Stomach (tissue), 9 donors: Measurements from ENCODE around the gene BLOC1S3. TPM values are rescaled to one million over a fixed set of nuclear protein-coding genes. Genes with fewer than 3 reads are reported as not detected.

Experiments
- DNase-seq, 2 donors: peaks; one replicate each; pipeline versions ENCODE4 v3.0.0 to v3.0.0-alpha.2; 2013 to 2019
- H3K27ac ChIP-seq, 5 donors: fragments of 200-600 bp in 4 of 5; sonication (generic) in 4 of 5; one replicate each; pipeline ENCODE4 v1.5.1; 2013 to 2019; ENCODE audit warnings: mild to moderate bottlenecking in 1 of 5, moderate library complexity in 1 of 5
- H3K27me3 ChIP-seq, 3 donors: fragments of 200-600 bp; sonication (generic); one replicate each; pipeline ENCODE4 v1.5.1; 2017 to 2019; ENCODE audit warnings: mixed run types in 1 of 3
- H3K36me3 ChIP-seq, 4 donors: fragments of 200-600 bp; sonication (generic); 1 replicate in 3 of 4; 2 replicates in 1 of 4; pipeline ENCODE4 v1.5.1; 2016 to 2019
- H3K4me1 ChIP-seq, 4 donors: fragments of 200-600 bp; sonication (generic); one replicate each; pipeline ENCODE4 v1.5.1; 2016 to 2019
- H3K4me3 ChIP-seq, 4 donors: fragments of 200-600 bp; sonication (generic) in 3 of 4; one replicate each; pipeline ENCODE4 v1.5.1; 2016 to 2019; ENCODE audit warnings: mild to moderate bottlenecking in 1 of 4
- H3K9me3 ChIP-seq, 4 donors: fragments of 200-600 bp; sonication (generic); one replicate each; pipeline ENCODE4 v1.5.1; 2016 to 2019
- EP300 ChIP-seq: sonication (generic); formaldehyde crosslinking; IDR thresholded peaks from one replicate; pipeline ENCODE4 v1.6.1; 2017; ENCODE audit warnings: antibody characterized with exemption
- POLR2A ChIP-seq, 4 donors: fragments of 450-650 bp; IDR thresholded peaks; one replicate each; pipeline ENCODE4 v1.6.1; 2016; ENCODE audit warnings: antibody characterized with exemption in 4 of 4, control low read depth in 2 of 4, mild to moderate bottlenecking in 1 of 4, moderate library complexity in 1 of 4
- POLR2AphosphoS5 ChIP-seq, 3 donors: sonication (generic); formaldehyde crosslinking; IDR thresholded peaks; one replicate each; pipeline ENCODE4 v1.6.1; 2016; ENCODE audit warnings: antibody characterized with exemption in 3 of 3
- WGBS, 5 donors: extraction: QIAGEN DNeasy Blood & Tissue Kit in 3 of 5; methylation state at CpG; one replicate each; pipeline versions ENCODE4 v1.1.5 to v1.1.7; 2013 to 2018; 5-methylcytosine and 5-hydroxymethylcytosine counted together
- intact Hi-C: fragments of 100-400 bp; cut with DNase I; formaldehyde crosslinking; loops from one replicate; pipeline ENCODE4 v1.15.1; 2023; ENCODE audit warnings: low total_unique reads
- polyA plus RNA-seq, 3 donors: library from polyadenylated mRNA; stranded (reverse); fragments of 200-250 nt; gene quantifications; one replicate each; pipeline ENCODE4 v1.2.3, GENCODE V29; 2013
- total RNA-seq, 5 donors: library from RNA; depleted of rRNA; stranded (reverse); fragments of >200 nt; gene quantifications; one replicate each; pipeline versions ENCODE4 v1.1.0 to v1.2.3, GENCODE V29; 2014 to 2016
- TF ChIP-seq, protein P1 (sequence below), 7 experiments: fragments of 450-650 bp in 4 of 7; fragments of 200-600 bp in 3 of 7; sonication (generic) in 3 of 7; IDR thresholded peaks; one replicate each; pipeline ENCODE4 v1.5.1; 2016 to 2019; ENCODE audit warnings: antibody characterized with exemption in 7 of 7, control low read depth in 2 of 7, mild to moderate bottlenecking in 1 of 7
- donor health status: healthy with polysubstance abuse.
- donor health status: Bipolar disorder and iron deficiency.
- donor health status: healthy.

BLOC1S3 gene
- total and polyA plus RNA-seq, 8 donors, result 3.1 to 71.0 (median 5.9) TPM

DNA sequence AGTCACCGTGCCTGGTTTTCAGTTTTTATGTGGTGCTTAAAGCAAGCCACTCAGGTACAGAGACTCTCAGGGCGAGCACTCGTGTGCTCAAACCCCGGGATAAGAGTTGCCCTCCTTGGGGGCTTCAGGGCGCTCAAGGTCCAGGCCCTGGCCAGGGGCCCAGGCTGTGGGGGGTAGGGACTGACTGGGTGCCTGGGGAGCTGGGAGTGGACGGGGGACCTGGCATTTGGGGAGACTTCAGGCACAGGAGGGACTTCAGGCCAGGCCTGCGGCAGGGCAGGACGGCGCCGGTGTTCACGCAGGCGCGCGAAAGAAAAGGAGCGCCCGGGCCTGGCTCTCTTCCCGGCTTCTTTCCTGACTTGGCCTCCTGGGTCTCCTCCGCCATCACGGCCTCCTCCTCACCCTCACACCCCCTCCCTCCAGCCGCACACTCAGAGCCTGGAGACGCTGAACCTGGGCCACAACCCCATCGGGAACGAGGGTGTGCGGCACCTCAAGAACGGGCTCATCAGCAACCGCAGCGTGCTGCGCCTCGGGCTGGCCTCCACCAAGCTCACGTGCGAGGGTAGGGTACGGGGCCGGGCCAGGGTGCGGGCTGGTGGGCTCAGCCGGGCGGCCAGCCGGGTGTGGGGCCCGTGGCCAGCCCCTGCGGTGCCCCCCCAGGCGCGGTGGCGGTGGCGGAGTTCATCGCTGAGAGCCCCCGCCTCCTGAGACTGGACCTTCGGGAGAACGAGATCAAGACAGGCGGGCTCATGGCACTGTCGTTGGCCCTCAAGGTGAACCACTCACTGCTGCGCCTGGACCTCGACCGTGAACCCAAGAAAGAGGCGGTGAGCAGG is 33.9 kb upstream of the BLOC1S3 start:
- no peaks in the 10 kb centered on the region for H3K9me3 ChIP-seq
- TF ChIP-seq POLR2A (IDR thresholded peaks at IDR 0.05) (no peak), EP300 (no peak), POLR2AphosphoS5 (IDR thresholded peaks at IDR 0.05) (no peak)
- TF ChIP-seq, protein P1, sequence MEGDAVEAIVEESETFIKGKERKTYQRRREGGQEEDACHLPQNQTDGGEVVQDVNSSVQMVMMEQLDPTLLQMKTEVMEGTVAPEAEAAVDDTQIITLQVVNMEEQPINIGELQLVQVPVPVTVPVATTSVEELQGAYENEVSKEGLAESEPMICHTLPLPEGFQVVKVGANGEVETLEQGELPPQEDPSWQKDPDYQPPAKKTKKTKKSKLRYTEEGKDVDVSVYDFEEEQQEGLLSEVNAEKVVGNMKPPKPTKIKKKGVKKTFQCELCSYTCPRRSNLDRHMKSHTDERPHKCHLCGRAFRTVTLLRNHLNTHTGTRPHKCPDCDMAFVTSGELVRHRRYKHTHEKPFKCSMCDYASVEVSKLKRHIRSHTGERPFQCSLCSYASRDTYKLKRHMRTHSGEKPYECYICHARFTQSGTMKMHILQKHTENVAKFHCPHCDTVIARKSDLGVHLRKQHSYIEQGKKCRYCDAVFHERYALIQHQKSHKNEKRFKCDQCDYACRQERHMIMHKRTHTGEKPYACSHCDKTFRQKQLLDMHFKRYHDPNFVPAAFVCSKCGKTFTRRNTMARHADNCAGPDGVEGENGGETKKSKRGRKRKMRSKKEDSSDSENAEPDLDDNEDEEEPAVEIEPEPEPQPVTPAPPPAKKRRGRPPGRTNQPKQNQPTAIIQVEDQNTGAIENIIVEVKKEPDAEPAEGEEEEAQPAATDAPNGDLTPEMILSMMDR (IDR thresholded peaks at IDR 0.05), result no peak
- no peak overlapping the region for H3K4me3 ChIP-seq
- peaks cover 41 to 93% (median 82%) of the 10 kb centered on the region in 4 donors for H3K36me3 ChIP-seq
- no peak for DNase-seq
- no peaks in the 10 kb centered on the region for H3K27me3 ChIP-seq
- intact Hi-C loops, result no loop called here
- H3K4me1 ChIP-seq, result no peaks in the 10 kb centered on the region
- H3K27ac ChIP-seq, result no peak overlapping the region
- WGBS, 5 donors, result 90 to 97% (median 95%) methylated on average over 37 to 53 of the region's 53 CpGs

- intact Hi-C loops, result no loop called here
Measured at GRCh38 chr19:45145270-45146189, 33.1 kb upstream of the BLOC1S3 start.

DNA sequence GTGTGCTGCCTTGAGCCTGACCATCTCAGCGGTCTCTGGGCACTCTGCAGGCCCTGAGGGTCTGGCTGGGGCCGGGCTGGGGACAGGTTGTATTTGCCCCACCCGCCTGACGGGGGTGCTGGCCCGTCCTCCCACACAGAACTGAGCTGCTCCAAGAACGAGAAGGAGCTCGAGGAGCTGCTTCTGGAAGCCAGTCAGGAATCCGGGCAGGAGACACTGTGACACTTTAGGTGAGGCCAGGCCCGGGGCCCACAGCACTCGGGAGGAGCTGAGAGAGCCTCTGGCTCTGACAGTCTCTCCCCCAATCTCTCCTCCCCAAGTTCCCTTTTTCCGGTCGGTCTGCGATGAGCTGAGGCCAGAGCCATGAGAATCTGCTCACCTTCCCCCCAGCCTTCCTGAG is 32.3 kb upstream of the BLOC1S3 start:
- no peak for TF ChIP-seq EP300
- TF ChIP-seq POLR2AphosphoS5 (IDR thresholded peaks at IDR 0.05), result no peak
- no peak for TF ChIP-seq POLR2A (IDR thresholded peaks at IDR 0.05)
- TF ChIP-seq, protein P1 (IDR thresholded peaks at IDR 0.05), result no peak
- 88 to 93% (median 91%) methylated on average over 8 to 13 of the region's 13 CpGs for WGBS, 5 donors
- Histone ChIP-seq H3K27ac (no peak overlapping the region), H3K9me3 (no peaks in the 10 kb centered on the region), H3K4me1 (peaks cover 0 to 5% (median under 1%) of the 10 kb centered on the region in 4 donors), H3K27me3 (peaks cover 0 to 12% (median 0%) of the 10 kb centered on the region in 3 donors), H3K4me3 (no peak overlapping the region), H3K36me3 (peaks cover 39 to 82% (median 69%) of the 10 kb centered on the region in 4 donors)
- DNase-seq, result no peak
- intact Hi-C loops, result no loop called here

More at GRCh38 chr19:45145270-45146189, 33.1 kb upstream of the BLOC1S3 start:
- DNase-seq, result no peak
- Histone ChIP-seq H3K9me3 (no peaks in the 10 kb centered on the region), H3K4me3 (no peak overlapping the region), H3K4me1 (no peaks in the 10 kb centered on the region), H3K27me3 (peaks cover 0 to 5% (median 0%) of the 10 kb centered on the region in 3 donors), H3K36me3 (peaks cover 41 to 89% (median 76%) of the 10 kb centered on the region in 4 donors), H3K27ac (no peak overlapping the region)
- no peak for TF ChIP-seq EP300
- WGBS, 5 donors, result 86 to 95% (median 92%) methylated on average over 30 to 54 of the region's 54 CpGs

DNA sequence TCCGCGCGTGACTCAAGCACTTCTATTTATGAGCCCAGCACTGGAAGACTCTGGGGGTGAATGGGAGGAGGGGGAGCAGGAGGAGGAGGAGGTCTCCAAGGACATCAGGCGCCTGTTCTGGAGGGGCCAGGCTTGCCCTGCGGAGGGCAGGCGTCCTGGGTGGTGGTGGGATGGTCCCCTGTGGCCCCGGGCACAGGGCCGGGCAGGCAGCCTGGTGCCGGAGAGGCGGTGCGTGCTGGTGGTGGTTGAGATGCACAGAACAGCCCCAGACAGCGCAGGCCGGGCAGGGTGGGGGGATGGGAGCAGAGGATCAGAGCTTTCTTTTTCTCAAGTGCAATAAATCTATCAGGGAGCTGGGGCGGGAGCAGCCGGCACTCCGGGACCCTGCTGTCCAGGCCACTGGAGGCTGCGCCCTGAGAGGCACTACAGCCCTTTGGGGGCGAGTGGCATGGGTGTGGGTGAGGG is 31.8 kb upstream of the BLOC1S3 start:
- no peaks in the 10 kb centered on the region for H3K9me3 ChIP-seq
- H3K4me3 ChIP-seq, result no peak overlapping the region
- no peak for TF ChIP-seq POLR2A (IDR thresholded peaks at IDR 0.05)
- TF ChIP-seq POLR2AphosphoS5 (IDR thresholded peaks at IDR 0.05), result no peak
- no peak for TF ChIP-seq EP300
- TF ChIP-seq, protein P1 (IDR thresholded peaks at IDR 0.05), result no peak
- H3K36me3 ChIP-seq, result peaks cover 36 to 77% (median 64%) of the 10 kb centered on the region in 4 donors
- H3K27me3 ChIP-seq, result peaks cover 0 to 17% (median 2%) of the 10 kb centered on the region in 3 donors
- WGBS, 5 donors, result 82 to 100% (median 95%) methylated on average over 7 to 18 of the region's 18 CpGs
- no peak overlapping the region for H3K27ac ChIP-seq
- no peak for DNase-seq
- peaks cover 2 to 10% (median 5%) of the 10 kb centered on the region in 4 donors for H3K4me1 ChIP-seq
- intact Hi-C loops, result no loop called here
